GM18867 (cell line): ENCODE results near the gene BSCL2.
"Not testable (repeated sequence)": the region's sequence is repeated elsewhere in the genome, so short reads cannot be mapped to it uniquely, and the experiment has no call there.

Experiments used
- ATAC-seq: cut with Tn5 transposase; IDR thresholded peaks from one replicate; pipeline ENCODE4 v1.9.1; 2021; ENCODE audit warnings: mild to moderate bottlenecking, moderate library complexity; ENCODE audit not compliant: unreplicated experiment

Gene BSCL2

GRCh38 chr11:62688491-62688890, 18.7 kb downstream of the BSCL2 start:
- ATAC-seq: no peak

GRCh38 chr11:62687508-62688396, 19.5 kb downstream of the BSCL2 start:
- no peak for ATAC-seq

GRCh38 chr11:62682518-62682917, 24.7 kb downstream of the BSCL2 start:
- ATAC-seq: no peak

- ATAC-seq: peak; percentile 66
These were observed 26.4 kb downstream of the BSCL2 start for GRCh38 chr11:62680825-62681240.

- peak; percentile 65 for ATAC-seq
These were observed 28.2 kb downstream of the BSCL2 start, which contains the start of gene UBXN1 for GRCh38 chr11:62678770-62679696. UBXN1 (minus strand) TSS chr11:62679073; CDS start chr11:62678923, 150 bp downstream.

GRCh38 chr11:62678433-62678769, 28.8 kb downstream of the BSCL2 start:
- no peak for ATAC-seq

GRCh38 chr11:62677714-62678113, 29.5 kb downstream of the BSCL2 start:
- no peak for ATAC-seq

GRCh38 chr11:62677156-62677555, 30.1 kb downstream of the BSCL2 start:
- ATAC-seq: no peak

GRCh38 chr11:62676698-62677097, 30.5 kb downstream of the BSCL2 start:
- no peak for ATAC-seq

GRCh38 chr11:62675415-62675814, 31.8 kb downstream of the BSCL2 start:
- not testable (repeated sequence) for ATAC-seq

- ATAC-seq: no peak
These were observed 34.1 kb downstream of the BSCL2 start for GRCh38 chr11:62673196-62673525.

GRCh38 chr11:62671608-62672389, 35.4 kb downstream of the BSCL2 start, which contains the start of the genes LBHD1 and UQCC3:
LBHD1 (minus strand) TSS chr11:62672267; CDS start chr11:62670031, 2,236 bp downstream.
UQCC3 (plus strand) TSS chr11:62671673; CDS start chr11:62671746, 73 bp downstream.
- peak; percentile 60 for ATAC-seq

- peak; percentile 13 for ATAC-seq
These were observed 36.0 kb downstream of the BSCL2 start for GRCh38 chr11:62671236-62671607.

- no peak for ATAC-seq
These were observed 37.6 kb downstream of the BSCL2 start for GRCh38 chr11:62669420-62670161.

GRCh38 chr11:62667460-62667859, 39.8 kb downstream of the BSCL2 start:
- ATAC-seq: no peak

- no peak for ATAC-seq
These were observed 40.8 kb downstream of the BSCL2 start for GRCh38 chr11:62666259-62666926.

GRCh38 chr11:62665599-62666258, 41.5 kb downstream of the BSCL2 start:
- ATAC-seq: peak; percentile 13

GRCh38 chr11:62665075-62665598, 42.1 kb downstream of the BSCL2 start, which contains the start of the genes C11orf98 and CSKMT:
C11orf98 (minus strand) TSS chr11:62665210; CDS start chr11:62665169, 41 bp downstream.
CSKMT (plus strand) TSS chr11:62665312; CDS start chr11:62665880, 568 bp downstream.
- peak; percentile 85 for ATAC-seq
